HG03045 (cell line): ENCODE data around the gene CFAP157.

ENCODE experiments used
- ATAC-seq: cut with Tn5 transposase; IDR thresholded peaks from one replicate; pipeline ENCODE4 v1.9.1; 2021; ENCODE audit warnings: mild to moderate bottlenecking, moderate library complexity; ENCODE audit not compliant: unreplicated experiment

The CFAP157 gene

DNA sequence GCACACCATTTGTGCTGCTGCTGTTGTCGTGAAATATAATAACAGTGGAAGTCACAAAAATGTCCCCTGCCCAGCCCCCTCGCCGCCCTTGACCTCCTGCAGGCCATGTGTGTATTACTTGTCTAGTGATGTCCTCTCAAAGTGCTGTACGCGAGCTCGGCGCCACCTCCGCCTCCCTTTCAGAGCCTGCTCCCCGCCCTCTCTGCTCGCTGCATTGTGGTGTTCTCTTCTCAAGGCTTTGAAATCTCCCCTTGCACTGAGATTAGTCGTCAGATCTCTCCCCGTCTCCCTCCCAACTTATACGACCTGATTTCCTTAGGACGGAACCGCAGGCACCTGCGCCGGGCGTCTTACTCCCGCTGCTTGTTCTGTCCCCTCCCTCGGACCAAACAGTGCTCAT is 14.7 kb upstream of the CFAP157 start:
- ATAC-seq = no peak

DNA sequence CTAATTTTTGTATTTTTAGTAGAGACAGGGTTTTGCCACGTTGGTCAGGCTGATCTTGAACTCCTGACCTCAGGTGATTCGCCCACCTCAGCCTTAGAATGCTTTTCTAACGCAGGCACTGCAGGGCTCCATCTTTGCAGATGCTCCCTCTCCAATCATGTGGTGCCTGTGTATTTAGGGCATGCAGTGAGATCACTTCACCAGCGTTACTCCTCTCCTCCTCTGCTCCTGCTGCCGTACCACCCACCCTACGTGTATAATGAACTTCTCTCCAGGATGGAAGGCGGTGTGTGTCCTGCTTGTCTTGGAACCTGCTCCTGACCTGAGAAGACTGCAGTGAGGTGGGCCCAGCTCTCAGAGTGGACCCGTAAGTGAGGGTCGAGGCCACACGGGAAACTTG is 13.6 kb upstream of the CFAP157 start:
- no peak for ATAC-seq

DNA sequence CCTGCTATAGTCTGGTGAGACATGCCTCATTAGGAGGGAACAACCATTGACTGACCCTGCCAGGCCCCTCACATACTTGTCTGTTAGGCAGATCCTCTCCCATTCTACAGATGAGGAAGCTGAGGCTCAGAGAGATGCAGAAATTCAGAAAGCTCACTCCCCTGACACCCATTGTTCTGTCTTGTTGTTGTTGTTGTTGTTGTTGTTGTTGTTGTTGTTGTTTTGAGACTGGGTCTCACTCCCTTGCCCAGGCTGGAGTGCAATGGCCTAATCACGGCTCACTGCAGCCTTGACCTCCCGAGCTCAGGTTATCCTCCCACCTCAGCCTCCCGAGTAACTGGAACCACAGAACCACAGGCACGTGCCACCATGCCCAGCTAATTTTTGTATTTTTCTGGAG is 13.1 kb upstream of the CFAP157 start:
- no peak for ATAC-seq

DNA sequence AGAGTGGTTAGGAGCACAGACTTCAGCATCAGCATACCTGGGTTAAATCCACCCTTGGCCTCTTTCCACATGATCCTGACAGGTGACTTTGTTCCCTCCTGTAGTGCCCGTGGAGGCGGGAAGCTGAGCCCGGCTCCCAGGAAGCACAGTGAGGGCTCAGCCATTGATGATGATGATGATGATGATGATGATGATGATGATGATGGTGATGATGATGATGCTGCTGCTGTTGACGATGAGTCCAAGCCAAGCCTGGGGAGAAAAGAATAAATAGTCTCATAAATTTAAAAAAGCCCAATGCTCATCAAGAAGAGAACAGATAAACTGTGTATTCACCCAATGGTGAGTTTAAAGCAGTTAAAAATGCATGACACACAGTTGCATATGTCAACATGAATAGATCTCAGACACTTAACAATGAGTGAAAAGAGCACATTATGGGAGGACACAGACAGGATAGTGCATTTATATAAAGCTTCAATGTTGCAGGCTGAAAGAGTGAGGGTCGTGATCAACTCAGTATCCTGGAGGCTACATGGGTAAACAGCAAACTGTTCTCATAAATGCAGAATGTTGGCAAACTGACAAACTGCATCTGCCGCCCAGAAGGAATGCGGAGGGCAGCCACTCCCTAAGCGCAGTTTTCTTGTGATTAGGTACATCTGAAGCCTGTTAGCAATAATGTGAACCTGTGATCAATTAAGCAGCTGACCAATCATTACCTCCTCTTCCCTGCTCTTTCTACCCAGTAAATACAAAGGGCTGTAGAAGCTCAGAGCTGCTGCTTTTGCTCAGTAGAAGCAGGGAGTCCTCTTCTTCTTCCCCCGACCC is 11.7 kb upstream of the CFAP157 start:
- ATAC-seq = no peak

DNA sequence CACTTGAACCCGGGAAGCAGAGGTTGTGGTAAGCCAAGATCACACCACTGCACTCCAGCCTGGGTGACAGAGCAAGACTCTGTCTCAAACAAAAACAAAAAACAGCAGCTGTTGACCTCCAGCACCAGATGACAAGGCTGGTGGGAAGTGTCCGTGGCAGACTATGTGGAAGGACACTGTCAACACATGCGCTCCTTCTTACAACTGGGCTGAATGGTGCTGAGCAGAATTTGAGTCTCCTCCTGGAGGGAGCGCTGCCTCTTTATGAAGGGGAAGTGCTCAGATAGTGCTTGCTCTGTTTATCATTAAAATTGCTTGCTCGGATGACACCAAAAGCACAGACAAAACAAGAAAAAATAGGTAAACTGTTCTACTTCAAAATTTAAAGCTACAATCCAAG is 9.2 kb upstream of the CFAP157 start:
- ATAC-seq = no peak

DNA sequence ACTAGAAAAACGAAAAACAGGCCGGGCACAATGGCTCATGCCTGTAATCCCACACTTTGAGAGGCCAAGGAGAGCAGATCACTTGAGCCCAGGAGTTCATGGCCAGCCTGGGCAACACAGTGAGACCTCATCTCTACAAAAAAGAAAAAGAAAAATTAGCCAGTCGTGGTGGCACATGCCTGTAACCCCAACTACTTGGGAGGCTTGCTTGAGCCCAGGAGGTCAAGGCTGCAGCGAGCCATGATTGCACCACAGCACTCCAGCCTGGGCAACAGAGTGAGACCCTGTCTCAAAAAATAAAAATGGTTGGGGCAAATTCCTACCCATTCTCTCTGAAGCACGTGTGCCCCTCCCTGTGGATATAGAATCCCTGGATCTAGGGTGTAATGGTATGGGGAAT is 8.4 kb upstream of the CFAP157 start:
- no peak for ATAC-seq

DNA sequence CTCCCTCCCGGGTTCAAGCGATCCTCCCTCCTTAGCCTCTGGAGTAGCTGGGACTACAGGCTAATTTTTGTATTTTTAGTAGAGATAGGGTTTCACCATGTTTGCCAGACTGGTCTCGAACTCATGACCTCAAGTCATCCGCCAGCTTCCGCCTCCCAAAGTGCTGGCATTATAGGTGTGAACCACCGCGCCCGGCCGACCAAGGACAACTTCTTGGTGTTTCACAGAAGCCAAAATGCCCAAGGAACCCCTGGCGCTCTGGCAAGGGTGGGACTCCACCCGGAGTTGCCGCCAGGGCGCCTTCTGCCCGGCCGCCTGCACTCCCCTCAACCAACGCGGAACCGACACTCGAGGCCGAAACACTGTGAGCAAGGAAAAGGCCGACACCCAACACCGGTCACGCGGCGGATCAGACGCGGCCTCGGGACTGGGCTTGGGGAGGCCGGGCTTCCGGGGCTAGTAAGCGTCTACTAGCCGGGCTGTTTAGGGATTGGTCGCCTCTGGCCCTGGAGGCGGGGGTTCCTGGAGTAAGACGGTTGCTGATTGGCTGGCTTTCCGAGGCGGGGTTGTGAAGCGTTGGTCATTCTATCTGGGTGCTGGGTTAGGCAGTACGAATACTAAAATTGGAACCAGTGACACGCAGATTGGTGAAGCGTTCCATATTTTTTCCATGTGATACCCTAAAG is 7.7 kb upstream of the CFAP157 start:
- ATAC-seq = peak; percentile 82

GRCh38 chr9:127700140-127700539 is 6.6 kb upstream of the CFAP157 start:
- ATAC-seq = no peak

DNA sequence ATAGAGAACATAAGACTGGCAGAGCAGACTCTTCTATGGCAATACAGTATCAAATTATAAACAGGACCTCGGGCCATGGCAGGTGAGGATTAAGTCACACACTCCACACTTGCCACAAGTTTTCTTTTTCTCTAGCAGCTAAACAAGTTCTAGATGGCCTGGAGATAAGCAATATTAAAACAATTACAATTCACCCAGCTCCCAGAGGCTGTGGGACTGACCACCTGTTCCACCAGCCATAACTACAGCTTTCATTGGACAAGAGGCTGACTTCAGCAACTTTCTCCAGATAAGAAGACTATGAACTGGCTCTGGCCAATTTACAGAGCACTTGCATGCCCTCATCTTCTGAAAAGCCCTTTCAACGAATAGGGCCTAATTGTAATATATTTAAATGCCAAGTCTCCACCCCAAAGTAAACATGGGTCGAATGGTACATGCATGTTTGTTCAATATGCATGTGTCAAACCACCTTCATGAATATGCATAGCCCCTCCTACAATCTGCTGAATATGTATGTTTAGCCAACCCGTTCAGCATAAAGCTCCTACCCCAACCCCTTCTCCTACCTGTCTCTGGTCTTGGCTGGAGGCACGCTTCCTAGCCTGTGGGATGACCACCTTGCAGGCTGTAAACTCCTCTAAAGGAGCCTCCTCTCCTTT is 6.1 kb upstream of the CFAP157 start:
- ATAC-seq = no peak

DNA sequence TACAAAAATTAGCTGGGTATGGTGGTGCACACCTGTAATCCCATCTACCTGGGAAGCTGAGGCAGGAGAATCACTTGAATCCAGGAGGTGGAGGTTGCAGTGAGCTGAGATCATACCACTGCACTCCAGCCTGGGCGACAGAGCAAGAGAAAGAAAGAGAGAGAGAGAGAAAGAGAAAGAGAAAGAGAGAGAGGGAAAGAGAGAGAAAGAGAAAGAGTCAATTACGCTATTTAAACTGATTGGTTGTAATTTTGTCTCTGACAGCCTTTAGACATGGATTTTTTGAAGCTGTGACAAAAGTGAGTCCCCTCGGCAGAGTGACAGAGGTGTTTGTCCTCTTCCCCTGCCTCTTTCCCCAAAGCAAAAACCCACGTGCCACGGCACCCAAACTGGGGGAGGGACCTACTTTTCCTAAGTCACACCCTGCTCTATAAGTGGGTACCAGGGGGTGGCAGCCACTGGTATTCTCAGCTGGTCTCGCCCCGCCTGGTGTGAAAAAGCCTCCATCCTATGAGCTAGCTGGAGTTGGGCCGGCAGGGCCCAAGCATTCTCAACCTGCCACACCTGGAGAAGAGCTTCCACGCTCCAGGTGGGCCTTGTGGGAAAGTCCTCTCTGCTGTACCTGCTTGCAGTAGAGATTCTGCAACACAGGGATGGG is 3.4 kb upstream of the CFAP157 start:
- ATAC-seq = no peak

GRCh38 chr9:127705577-127706379 is 1.0 kb upstream of the CFAP157 start:
- ATAC-seq = no peak

- ATAC-seq = no peak
These were observed 978 bp downstream of the CFAP157 start for GRCh38 chr9:127707766-127708165.

- ATAC-seq = no peak
These were observed 2.3 kb downstream of the CFAP157 start for GRCh38 chr9:127708952-127709587.

DNA sequence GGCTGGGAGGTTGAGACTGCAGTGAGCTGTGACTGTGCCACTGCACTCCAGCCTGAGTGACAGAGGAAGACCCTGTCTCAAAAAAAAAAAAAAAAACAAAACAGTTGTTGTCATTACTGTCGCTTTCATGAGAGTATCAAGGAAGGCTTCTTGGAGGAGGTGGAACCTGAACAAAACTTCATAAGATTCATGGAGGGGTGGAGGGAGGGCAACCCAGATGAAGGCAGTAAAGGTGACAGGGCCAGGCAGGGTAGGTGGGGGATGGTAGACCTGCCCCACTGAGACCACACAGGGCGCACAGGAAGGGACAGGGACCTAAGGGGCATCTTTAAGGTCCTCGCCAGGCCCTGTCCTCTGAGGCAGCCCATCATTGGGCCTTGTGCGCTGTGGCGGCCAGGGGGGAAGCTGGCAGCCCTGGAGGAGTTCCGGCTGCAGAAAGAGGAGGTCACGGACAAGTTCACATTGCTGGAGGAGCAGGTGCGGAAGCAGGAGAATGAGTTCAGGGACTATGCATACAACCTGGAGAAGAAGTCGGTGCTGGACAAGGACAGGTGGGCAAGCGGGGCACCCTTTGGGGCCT is 3.5 kb downstream of the CFAP157 start:
- no peak for ATAC-seq

GRCh38 chr9:127711226-127711701 is 4.5 kb downstream of the CFAP157 start:
- no peak for ATAC-seq

- no peak for ATAC-seq
These were observed 5.1 kb downstream of the CFAP157 start for GRCh38 chr9:127711831-127712274.

GRCh38 chr9:127712371-127712770 is 5.6 kb downstream of the CFAP157 start:
- ATAC-seq = no peak

DNA sequence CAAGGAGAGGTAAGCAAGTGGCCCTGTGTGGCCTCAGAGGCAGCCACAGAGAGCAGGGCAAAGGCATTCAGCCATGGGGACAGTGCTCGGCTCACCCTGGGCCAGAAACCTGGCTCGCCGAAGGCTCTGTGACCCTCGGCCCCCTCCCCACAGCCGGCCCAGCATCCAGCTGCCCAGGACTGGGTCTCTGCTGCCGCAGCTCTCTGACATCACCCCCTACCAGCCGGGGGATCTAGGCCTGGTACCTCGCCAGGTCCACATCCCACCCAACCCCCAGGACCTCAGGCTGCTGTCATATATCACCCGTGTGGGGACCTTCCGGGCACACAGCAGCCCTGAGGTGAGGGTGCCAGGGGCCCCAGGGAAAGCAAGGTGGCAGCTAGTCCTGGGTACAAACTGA is 6.1 kb downstream of the CFAP157 start:
- ATAC-seq = no peak

DNA sequence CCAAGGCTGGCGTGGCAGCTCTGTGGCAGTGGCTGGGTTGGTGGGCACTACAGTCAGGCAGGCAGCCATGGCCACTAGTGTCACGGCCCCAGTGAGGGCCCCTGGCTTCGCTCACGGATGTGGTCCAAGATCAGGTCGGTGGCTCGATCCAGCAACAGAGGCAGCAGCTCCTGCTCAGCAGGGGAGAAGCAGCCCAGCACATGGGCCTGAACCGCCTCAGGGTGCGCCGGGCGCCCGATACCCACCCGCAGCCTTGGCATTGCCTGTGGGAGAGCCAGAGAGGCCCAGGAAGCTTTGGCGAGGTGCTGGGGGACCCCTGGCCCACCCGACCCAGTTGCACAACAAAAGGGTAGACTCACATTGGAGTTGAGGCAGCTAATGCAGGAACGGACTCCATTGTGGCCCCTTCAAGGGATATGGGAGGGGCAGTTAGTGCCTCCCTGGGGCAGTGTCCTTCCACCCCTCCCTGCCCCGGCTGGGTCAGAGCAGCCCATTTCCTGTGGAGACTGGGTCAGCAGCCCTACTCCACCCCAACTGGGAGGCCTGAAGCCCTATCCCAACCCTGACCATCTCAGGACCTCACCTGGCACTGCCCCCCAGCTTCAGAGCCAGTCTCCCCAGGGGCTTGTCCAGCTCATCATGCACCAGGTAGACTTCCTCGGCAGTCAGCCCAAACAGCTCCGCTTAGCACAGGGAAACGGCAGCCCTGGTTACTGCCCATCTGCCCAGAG is 7.4 kb downstream of the CFAP157 start:
- no peak for ATAC-seq
